IPS DF 6.9 (cell line): ENCODE measurements around the gene CPEB4.

Experiments used
- DNase-seq: peaks from one replicate; pipeline ENCODE4 v3.0.0-alpha.2; 2013; ENCODE audit warnings: low read depth, low spot score
- H3K27ac ChIP-seq: one replicate; pipeline ENCODE4 v1.5.1; 2013; ENCODE audit warnings: low read length, control low read depth
- H3K27me3 ChIP-seq: 2 replicates; pipeline ENCODE4 v1.6.1; 2013; ENCODE audit warnings: mild to moderate bottlenecking, low read length; ENCODE audit not compliant: control insufficient read depth, insufficient read depth
- H3K36me3 ChIP-seq: 2 replicates; pipeline ENCODE4 v1.6.1; 2013; ENCODE audit warnings: low read length; ENCODE audit not compliant: control insufficient read depth, insufficient read depth
- H3K4me1 ChIP-seq: 2 replicates; pipeline ENCODE4 v1.6.1; 2013; ENCODE audit warnings: low read length; ENCODE audit not compliant: control insufficient read depth, insufficient read depth
- H3K4me3 ChIP-seq: 2 replicates; pipeline ENCODE4 v1.5.1; 2013; ENCODE audit warnings: mild to moderate bottlenecking, low read length
- H3K9me3 ChIP-seq: 2 replicates; pipeline ENCODE4 v1.6.1; 2013; ENCODE audit warnings: low read length, inconsistent platforms; ENCODE audit not compliant: control insufficient read depth, insufficient read depth
- WGBS: extraction: QIAGEN DNeasy Blood & Tissue Kit; methylation state at CpG from one replicate; pipeline ENCODE4 v1.1.7; 2013; ENCODE audit warnings: mixed read lengths, missing lambda C conversion rate; ENCODE audit not compliant: insufficient read length, insufficient coverage; 5-methylcytosine and 5-hydroxymethylcytosine counted together

The CPEB4 gene

GRCh38 chr5:173873306-173873922 is 14.7 kb upstream of the CPEB4 start:
- Histone ChIP-seq H3K4me3 (no peak overlapping the region), H3K9me3 (no peaks in the 10 kb centered on the region), H3K4me1 (no peaks in the 10 kb centered on the region), H3K27me3 (no peaks in the 10 kb centered on the region), H3K27ac (no peak overlapping the region), H3K36me3 (no peaks in the 10 kb centered on the region)
- no CpG with 5 or more reads among the region's 4 CpGs for WGBS
- DNase-seq = no peak

- no peak overlapping the region for H3K27ac ChIP-seq
- no peaks in the 10 kb centered on the region for H3K9me3 ChIP-seq
- no CpG with 5 or more reads among the region's 1 CpG for WGBS
These were observed 13.0 kb upstream of the CPEB4 start for GRCh38 chr5:173875189-173875588.

GRCh38 chr5:173878224-173878967 is 9.8 kb upstream of the CPEB4 start:
- Histone ChIP-seq H3K4me3 (no peak overlapping the region), H3K27me3 (no peaks in the 10 kb centered on the region), H3K4me1 (no peaks in the 10 kb centered on the region), H3K36me3 (no peaks in the 10 kb centered on the region), H3K27ac (no peak overlapping the region), H3K9me3 (no peaks in the 10 kb centered on the region)
- WGBS = no CpG with 5 or more reads among the region's 5 CpGs
- no peak for DNase-seq

More at GRCh38 chr5:173875189-173875588, 13.0 kb upstream of the CPEB4 start:
- H3K4me3 ChIP-seq = no peak overlapping the region
- no peaks in the 10 kb centered on the region for H3K27me3 ChIP-seq
- no peak for DNase-seq
- H3K36me3 ChIP-seq = no peaks in the 10 kb centered on the region
- no peaks in the 10 kb centered on the region for H3K4me1 ChIP-seq

GRCh38 chr5:173880306-173880985 is 7.7 kb upstream of the CPEB4 start:
- Histone ChIP-seq H3K4me1 (no peaks in the 10 kb centered on the region), H3K27me3 (no peaks in the 10 kb centered on the region), H3K9me3 (no peaks in the 10 kb centered on the region), H3K27ac (no peak overlapping the region), H3K4me3 (no peak overlapping the region), H3K36me3 (no peaks in the 10 kb centered on the region)
- DNase-seq = no peak
- no CpG with 5 or more reads among the region's 5 CpGs for WGBS

- Histone ChIP-seq H3K9me3 (no peaks in the 10 kb centered on the region), H3K27ac (no peak overlapping the region), H3K27me3 (no peaks in the 10 kb centered on the region), H3K4me1 (no peaks in the 10 kb centered on the region), H3K36me3 (no peaks in the 10 kb centered on the region), H3K4me3 (no peak overlapping the region)
- DNase-seq = no peak
- WGBS = no CpG with 5 or more reads among the region's 6 CpGs
These were observed 6.2 kb upstream of the CPEB4 start for GRCh38 chr5:173881811-173882575.

GRCh38 chr5:173882632-173883031 is 5.5 kb upstream of the CPEB4 start:
- DNase-seq = no peak
- no peaks in the 10 kb centered on the region for H3K27me3 ChIP-seq
- H3K27ac ChIP-seq = no peak overlapping the region
- H3K36me3 ChIP-seq = no peaks in the 10 kb centered on the region
- H3K9me3 ChIP-seq = no peaks in the 10 kb centered on the region
- H3K4me1 ChIP-seq = no peaks in the 10 kb centered on the region
- no peak overlapping the region for H3K4me3 ChIP-seq

GRCh38 chr5:173883347-173883924 is 4.7 kb upstream of the CPEB4 start:
- Histone ChIP-seq H3K4me3 (no peak overlapping the region), H3K36me3 (no peaks in the 10 kb centered on the region), H3K27ac (no peak overlapping the region), H3K9me3 (no peaks in the 10 kb centered on the region), H3K27me3 (no peaks in the 10 kb centered on the region), H3K4me1 (no peaks in the 10 kb centered on the region)
- no peak for DNase-seq
- WGBS = no CpG with 5 or more reads among the region's 3 CpGs

GRCh38 chr5:173884402-173885053 is 3.6 kb upstream of the CPEB4 start:
- no peak for DNase-seq
- WGBS = no CpG with 5 or more reads among the region's 2 CpGs
- Histone ChIP-seq H3K27me3 (no peaks in the 10 kb centered on the region), H3K27ac (no peak overlapping the region), H3K9me3 (no peaks in the 10 kb centered on the region), H3K4me3 (no peak overlapping the region), H3K4me1 (no peaks in the 10 kb centered on the region), H3K36me3 (no peaks in the 10 kb centered on the region)

- Histone ChIP-seq H3K4me3 (no peak overlapping the region), H3K9me3 (no peaks in the 10 kb centered on the region), H3K4me1 (peaks cover 1% of the 10 kb centered on the region; the same call in 1 of the 2 replicates), H3K27ac (no peak overlapping the region), H3K36me3 (no peaks in the 10 kb centered on the region), H3K27me3 (no peaks in the 10 kb centered on the region)
- WGBS = no CpG with 5 or more reads among the region's 1 CpG
- no peak for DNase-seq
These were observed 3.1 kb upstream of the CPEB4 start for GRCh38 chr5:173885054-173885443.
